K562 (cell line): ENCODE data around the gene HEY2. TPM values are rescaled to one million over a fixed set of nuclear protein-coding genes. Genes with fewer than 3 reads are reported as not detected.

ENCODE experiments used
- BACH1 ChIP-seq: fragments of 200-800 bp; sonication (Bioruptor generic); IDR thresholded peaks from 2 replicates; pipeline ENCODE4 v1.6.1; 2016; ENCODE audit warnings: missing genetic modification characterization, missing compliant biosample characterization
- CHD7 ChIP-seq: fragments of 200-600 bp; sonication (generic); IDR thresholded peaks from one replicate; pipeline ENCODE4 v1.6.1; 2012; ENCODE audit warnings: mild to moderate bottlenecking, low read depth, low read length, inconsistent platforms
- ETV1 ChIP-seq: fragments of 450-650 bp; conservative IDR thresholded peaks from 2 replicates; pipeline ENCODE4 v1.6.1; 2016; ENCODE audit warnings: missing genetic modification characterization, control low read depth, low read depth, missing compliant biosample characterization
- FOXM1 ChIP-seq, 2 experiments: fragments of 450-650 bp in 1 of 2; sonication (generic) in 1 of 2; formaldehyde crosslinking in 1 of 2; IDR thresholded peaks; 2 replicates each; pipeline versions ENCODE4 v1.6.1 to v1.9.0; 2017 to 2022; ENCODE audit warnings: low read depth in 2 of 2, mild to moderate bottlenecking in 2 of 2, missing genetic modification reagents in 1 of 2, moderate library complexity in 1 of 2
- HDAC6 ChIP-seq: IDR thresholded peaks from 2 replicates; pipeline ENCODE4 v1.6.1; 2012; ENCODE audit warnings: low read depth, mild to moderate bottlenecking, control low read depth, inconsistent platforms, low read length, moderate library complexity
- MAFG ChIP-seq: fragments of 450-650 bp; conservative IDR thresholded peaks from 2 replicates; pipeline ENCODE4 v1.6.1; 2016; ENCODE audit warnings: missing genetic modification characterization, missing compliant biosample characterization
- MCM7 ChIP-seq, 2 experiments: fragments of 450-650 bp; IDR thresholded peaks; 2 replicates each; pipeline ENCODE4 v1.6.1; 2016 to 2018
- NCOR1 ChIP-seq: fragments of 450-650 bp; IDR thresholded peaks from 2 replicates; pipeline ENCODE4 v1.6.1; 2016; ENCODE audit warnings: mild to moderate bottlenecking, moderate library complexity
- RAD21 ChIP-seq, 2 experiments: fragments of 250-450 bp in 1 of 2; fragments of 450-650 bp in 1 of 2; sonication (Bioruptor Pico) in 1 of 2; formaldehyde crosslinking in 1 of 2; IDR thresholded peaks in 1 of 2; conservative IDR thresholded peaks in 1 of 2; 2 replicates each; pipeline versions ENCODE4 v1.4.0 to v1.8.0; 2020 to 2022; ENCODE audit warnings: mild to moderate bottlenecking in 2 of 2, moderate library complexity in 1 of 2
- THAP12 ChIP-seq: fragments of 250-450 bp; sonication (Bioruptor Pico); IDR thresholded peaks from 2 replicates; pipeline ENCODE4 v1.9.0; 2021; ENCODE audit warnings: mild to moderate bottlenecking, inconsistent platforms
- ZNF395 ChIP-seq: fragments of 200-800 bp; sonication (Bioruptor generic); IDR thresholded peaks from 2 replicates; pipeline ENCODE4 v1.6.1; 2017; ENCODE audit warnings: missing genetic modification characterization, missing compliant biosample characterization
- polyA plus RNA-seq, 8 experiments: library from polyadenylated mRNA; depleted of rRNA in 4 of 8; stranded (reverse) in 5 of 8; unstranded in 3 of 8; fragments of >200 nt; fragmentation: Nextera tagmentation in 2 of 8; fragmentation: Illumina TruSeq in 1 of 8; extraction: Ambion mirVana in 2 of 8; extraction: Trizol in 1 of 8; gene quantifications; 2 replicates each; pipeline versions ENCODE4 v1.2.1 to v1.2.3, GENCODE V29; 2011 to 2014; ENCODE audit warnings: inconsistent platforms in 1 of 8, missing spikeins in 1 of 8
- total RNA-seq, 7 experiments: library from RNA; depleted of rRNA in 6 of 7; stranded (reverse); fragments of >200 nt in 6 of 7; fragmentation: Illumina TruSeq in 2 of 7; extraction: Trizol in 2 of 7; gene quantifications; 2 replicates each; pipeline versions ENCODE4 v1.2.1 to v1.2.3, GENCODE V29; 2011 to 2021; ENCODE audit warnings: low replicate concordance in 1 of 7

HEY2 gene
- total and polyA plus RNA-seq, 9 of the 15 experiments (the other 6 are each of a cell fraction or from before 2014, with no cell fraction given): 0.03 to 0.07 (median 0.06) TPM; not detected in 5

- TF ChIP-seq CHD7: no peak
- TF ChIP-seq FOXM1 (IDR thresholded peaks at IDR 0.05; ENCODE audit: low read depth): peak; percentile 25; the same call in 1 of the 2 replicates
- TF ChIP-seq FOXM1 (CRISPR knock-in tag; IDR thresholded peaks at IDR 0.05; ENCODE audit: low read depth): no peak
- TF ChIP-seq BACH1 (tag): no peak
- TF ChIP-seq MCM7 (IDR thresholded peaks at IDR 0.05): no peak
- TF ChIP-seq MAFG (tag): no peak
- peak; percentile 84 for TF ChIP-seq ETV1 (tag)
- 0 out of 2 replicates have a peak, but pooled peaks have one; percentile 10 for TF ChIP-seq NCOR1
- TF ChIP-seq RAD21 (CRISPR knock-in tag; conservative IDR thresholded peaks at IDR 0.05 in 1 of 2, IDR thresholded peaks at IDR 0.05 in 1 of 2): no peak
- TF ChIP-seq THAP12 (CRISPR knock-in tag): no peak
- TF ChIP-seq ZNF395 (CRISPR knock-in tag): no peak
- TF ChIP-seq HDAC6: no peak
These were observed 2.5 kb upstream of the HEY2 start (continued) for GRCh38 chr6:125746731-125747588.
